PC-9 (cell line): ENCODE measurements around the gene ADAMTS7. TPM values are rescaled to one million over a fixed set of nuclear protein-coding genes. Genes with fewer than 3 reads are reported as not detected.
"Not testable (repeated sequence)": the region's sequence is repeated elsewhere in the genome, so short reads cannot be mapped to it uniquely, and the experiment has no call there.

Experiments
- BruUV-seq: library from RNA; stranded (reverse); fragments of 400-500 nt; replicated peaks from 2 replicates; lab custom pipeline; 2021; lab: Mats Ljungman, UMichigan
- CTCF ChIA-PET: fragments of 300-600 bp; sonication (Branson Sonifier 250); formaldehyde crosslinking; loops from one replicate; lab custom pipeline; 2022; ENCODE audit warnings: antibody characterized with exemption; lab: Charles Lee
- POLR2A ChIA-PET: fragments of 300-600 bp; sonication (Branson Sonifier 250); formaldehyde crosslinking; loops from one replicate; lab custom pipeline; 2022; ENCODE audit warnings: antibody characterized with exemption; ENCODE audit not compliant: unreplicated experiment; lab: Charles Lee
- DNase-seq, 2 experiments: peaks; one replicate each; pipeline versions ENCODE4 v3.0.0 to v3.0.0-alpha.2; 2015 to 2022; ENCODE audit warnings: mixed read lengths in 1 of 2
- H2AFZ ChIP-seq: fragments of 200-600 bp; sonication (generic); 2 replicates; pipeline ENCODE4 v1.8.1; 2017; ENCODE audit warnings: antibody characterized with exemption
- H3F3A ChIP-seq: fragments of 200-600 bp; sonication (generic); 2 replicates; pipeline ENCODE4 v1.8.1; 2017; ENCODE audit warnings: antibody characterized with exemption, mild to moderate bottlenecking, low read depth; ENCODE audit not compliant: insufficient read depth
- H3K27ac ChIP-seq: fragments of 200-600 bp; sonication (generic); 2 replicates; pipeline ENCODE4 v1.6.1; 2016; ENCODE audit warnings: mixed run types
- H3K27me3 ChIP-seq: fragments of 200-600 bp; sonication (generic); 2 replicates; pipeline ENCODE4 v1.6.1; 2016; ENCODE audit warnings: low read depth, mixed run types; ENCODE audit not compliant: insufficient read depth
- H3K36me3 ChIP-seq: fragments of 200-600 bp; sonication (generic); 2 replicates; pipeline ENCODE4 v1.6.1; 2016; ENCODE audit warnings: low read depth, mixed run types
- H3K4me1 ChIP-seq: fragments of 200-600 bp; sonication (generic); replicated peaks from 2 replicates; pipeline ENCODE4 v1.6.1; 2016; ENCODE audit warnings: mixed run types; ENCODE audit not compliant: insufficient read depth
- H3K4me2 ChIP-seq: fragments of 200-600 bp; sonication (generic); 2 replicates; pipeline ENCODE4 v1.6.1; 2017; ENCODE audit warnings: mixed run types
- H3K4me3 ChIP-seq: fragments of 200-600 bp; sonication (generic); 2 replicates; pipeline ENCODE4 v1.6.1; 2016; ENCODE audit warnings: mixed run types
- H3K79me2 ChIP-seq: fragments of 200-600 bp; sonication (generic); 2 replicates; pipeline ENCODE4 v1.6.1; 2017; ENCODE audit warnings: low read depth, mixed run types
- H3K9me2 ChIP-seq: fragments of 200-600 bp; sonication (generic); 2 replicates; pipeline ENCODE4 v1.8.1; 2017; ENCODE audit warnings: mild to moderate bottlenecking; ENCODE audit not compliant: insufficient read depth
- H3K9me3 ChIP-seq: fragments of 200-600 bp; sonication (generic); 2 replicates; pipeline ENCODE4 v1.8.1; 2016; ENCODE audit warnings: low read depth; ENCODE audit not compliant: insufficient read depth
- H4K20me1 ChIP-seq: fragments of 200-600 bp; sonication (generic); 2 replicates; pipeline ENCODE4 v1.8.1; 2017; ENCODE audit not compliant: insufficient read depth
- CTCF ChIP-seq: fragments of 200-600 bp; sonication (generic); conservative IDR thresholded peaks from 2 replicates; pipeline ENCODE4 v1.6.1; 2017; ENCODE audit warnings: mixed run types, antibody characterized with exemption, mild to moderate bottlenecking, moderate library complexity
- EZH2 ChIP-seq: fragments of 200-600 bp; sonication (generic); IDR thresholded peaks from 2 replicates; pipeline ENCODE4 v1.8.0; 2017; ENCODE audit warnings: antibody characterized with exemption, low read depth
- intact Hi-C: fragments of 100-400 bp; cut with micrococcal nuclease; formaldehyde crosslinking; loops from one replicate; pipeline ENCODE4 v1.10.0; 2022; ENCODE audit not compliant: unreplicated experiment
- total RNA-seq: library from RNA; stranded (reverse); gene quantifications from 2 replicates; pipeline ENCODE4 v1.2.3, GENCODE V29; 2021

The ADAMTS7 gene
- total RNA-seq, 1 experiment from 2014 or later = 1.3 TPM

DNA sequence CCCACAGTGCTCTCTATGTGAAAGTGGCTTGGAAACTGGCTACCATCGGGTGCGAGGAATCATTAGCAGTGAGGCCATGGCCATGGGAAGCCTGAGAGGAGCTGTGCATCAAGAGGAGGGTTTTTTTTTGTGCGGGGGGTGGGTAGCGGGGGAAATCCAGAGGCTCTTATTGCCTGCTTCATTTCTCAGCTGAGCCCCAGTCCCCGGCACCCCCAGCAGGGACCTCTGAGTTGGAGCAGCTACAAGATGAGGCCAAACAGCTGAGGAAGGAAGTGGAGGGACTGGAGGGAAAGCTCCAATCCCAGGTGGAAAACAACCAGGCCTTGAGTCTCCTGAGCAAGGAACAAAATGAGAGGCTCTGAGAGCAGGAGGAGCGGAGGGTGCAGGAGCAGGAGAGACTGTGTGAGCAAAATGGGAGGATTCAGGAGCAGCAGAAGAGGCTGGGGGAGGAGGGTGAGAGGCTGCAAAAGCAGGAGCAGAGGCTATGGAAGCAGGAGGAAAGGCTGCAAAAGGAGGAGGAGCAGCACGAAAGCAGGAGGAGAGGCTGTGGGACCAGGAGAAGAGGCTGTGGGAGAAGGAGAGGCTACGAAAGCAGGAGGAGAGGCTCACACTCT is 76.7 kb downstream of the ADAMTS7 start:
- BruUV-seq = no TSS peak
- Histone ChIP-seq H3K4me2 (no peak overlapping the region), H3F3A (no peaks in the 10 kb centered on the region), H3K4me1 (no peaks in the 10 kb centered on the region), H4K20me1 (no peaks in the 10 kb centered on the region), H3K79me2 (no peaks in the 10 kb centered on the region), H3K9me3 (no peaks in the 10 kb centered on the region), H3K4me3 (no peak overlapping the region), H3K27ac (no peak overlapping the region), H2AFZ (no peak overlapping the region), H3K36me3 (no peaks in the 10 kb centered on the region), H3K9me2 (no peaks in the 10 kb centered on the region), H3K27me3 (peaks cover 24% of the 10 kb centered on the region)
- TF ChIP-seq CTCF (no peak), EZH2 (no peak)
- POLR2A ChIA-PET = no interaction called here
- intact Hi-C loops = no loop called here
- DNase-seq = no peak
- CTCF ChIA-PET = interaction anchor here (0.6 kb wide), 1 partner anchor 418 kb away, joined by 7 read pairs; no protein-coding TSS in a partner anchor

- H3K27ac ChIP-seq = no peak overlapping the region
- H3K9me3 ChIP-seq = no peaks in the 10 kb centered on the region
- CTCF ChIA-PET = no interaction called here
- BruUV-seq = no TSS peak
- no peaks in the 10 kb centered on the region for H3K9me2 ChIP-seq
- no peaks in the 10 kb centered on the region for H4K20me1 ChIP-seq
- no peaks in the 10 kb centered on the region for H3K79me2 ChIP-seq
- no peaks in the 10 kb centered on the region for H3K4me1 ChIP-seq
- DNase-seq = no peak
- H2AFZ ChIP-seq = no peak overlapping the region
- intact Hi-C loops = no loop called here
- POLR2A ChIA-PET = no interaction called here
- H3K27me3 ChIP-seq = peaks cover 24% of the 10 kb centered on the region
- H3K4me2 ChIP-seq = no peak overlapping the region
- TF ChIP-seq CTCF (no peak), EZH2 (no peak)
- H3K36me3 ChIP-seq = no peaks in the 10 kb centered on the region
- H3K4me3 ChIP-seq = no peak overlapping the region
- H3F3A ChIP-seq = no peaks in the 10 kb centered on the region
These were observed 78.6 kb downstream of the ADAMTS7 start for GRCh38 chr15:78732634-78733033.

DNA sequence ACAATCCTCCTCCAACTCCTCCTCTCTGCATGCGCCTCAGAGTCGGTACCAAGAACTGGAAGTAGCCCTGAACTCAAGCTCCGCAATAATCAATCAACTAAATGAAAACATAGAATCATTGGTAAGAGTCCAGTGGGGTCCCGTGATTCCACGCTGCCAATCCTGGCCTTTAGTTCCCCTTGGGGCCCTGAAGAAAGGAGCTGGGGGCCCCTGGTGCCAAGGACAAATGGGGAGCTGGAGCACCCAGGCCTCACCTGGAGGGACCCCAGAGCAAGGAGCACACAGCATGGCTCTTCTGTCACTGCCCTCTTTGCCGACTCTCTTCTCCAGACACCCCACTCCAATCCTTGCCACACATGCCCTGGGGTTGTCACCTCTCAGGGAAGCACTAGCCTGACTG is 80.3 kb downstream of the ADAMTS7 start:
- H3F3A ChIP-seq = no peaks in the 10 kb centered on the region

DNA sequence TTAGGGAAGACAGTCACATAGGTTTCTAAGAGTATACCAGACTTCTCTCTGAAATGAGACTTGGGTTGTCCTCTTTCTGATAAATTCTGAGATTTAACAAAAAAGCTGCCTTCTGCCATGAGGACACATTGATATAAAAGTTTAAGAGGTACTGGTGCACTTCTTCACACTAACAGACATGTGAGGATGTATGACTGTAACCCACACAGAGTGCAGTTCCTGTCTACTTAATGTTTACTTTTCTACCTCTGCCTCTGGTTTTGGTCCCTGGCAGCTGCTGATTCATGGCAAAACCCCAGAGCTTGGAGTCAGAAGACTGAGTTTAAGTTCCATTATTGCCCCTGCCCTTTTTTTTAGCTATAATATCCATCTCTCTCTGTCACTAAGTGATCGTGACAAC is 82.8 kb downstream of the ADAMTS7 start:
- H3K9me2 ChIP-seq, H3K4me3 ChIP-seq, BruUV-seq, intact Hi-C loops, H3K27ac ChIP-seq, DNase-seq, H3K36me3 ChIP-seq, CTCF ChIA-PET, H3K79me2 ChIP-seq, H3K4me1 ChIP-seq, H3K9me3 ChIP-seq, H3F3A ChIP-seq, H4K20me1 ChIP-seq, POLR2A ChIA-PET, H3K4me2 ChIP-seq, H2AFZ ChIP-seq: not testable (repeated sequence)
- peaks cover 11% of the 10 kb centered on the region for H3K27me3 ChIP-seq

More for the DNA sequence above, 80.3 kb downstream of the ADAMTS7 start:
- no peaks in the 10 kb centered on the region for H4K20me1 ChIP-seq
- POLR2A ChIA-PET = no interaction called here
- intact Hi-C loops = no loop called here
- H3K9me3 ChIP-seq = no peaks in the 10 kb centered on the region
- CTCF ChIA-PET = no interaction called here
- no peaks in the 10 kb centered on the region for H3K4me1 ChIP-seq
- no TSS peak for BruUV-seq
- no peak overlapping the region for H2AFZ ChIP-seq
- TF ChIP-seq CTCF (no peak), EZH2 (no peak)
- no peaks in the 10 kb centered on the region for H3K36me3 ChIP-seq
- no peak overlapping the region for H3K27ac ChIP-seq
- H3K79me2 ChIP-seq = no peaks in the 10 kb centered on the region
- H3K27me3 ChIP-seq = peaks cover 24% of the 10 kb centered on the region
- no peaks in the 10 kb centered on the region for H3K9me2 ChIP-seq
- DNase-seq = no peak
- H3K4me2 ChIP-seq = no peak overlapping the region
- no peak overlapping the region for H3K4me3 ChIP-seq
